Stomach (tissue), 9 donors: ENCODE results near the gene COL5A3. TPM values are rescaled to one million over a fixed set of nuclear protein-coding genes. Genes with fewer than 3 reads are reported as not detected.

ENCODE experiments used
- DNase-seq, 2 donors: peaks; one replicate each; pipeline versions ENCODE4 v3.0.0 to v3.0.0-alpha.2; 2013 to 2019
- H3K27ac ChIP-seq, 5 donors: fragments of 200-600 bp in 4 of 5; sonication (generic) in 4 of 5; one replicate each; pipeline ENCODE4 v1.5.1; 2013 to 2019; ENCODE audit warnings: mild to moderate bottlenecking in 1 of 5, moderate library complexity in 1 of 5
- H3K27me3 ChIP-seq, 3 donors: fragments of 200-600 bp; sonication (generic); one replicate each; pipeline ENCODE4 v1.5.1; 2017 to 2019; ENCODE audit warnings: mixed run types in 1 of 3
- H3K36me3 ChIP-seq, 4 donors: fragments of 200-600 bp; sonication (generic); 1 replicate in 3 of 4; 2 replicates in 1 of 4; pipeline ENCODE4 v1.5.1; 2016 to 2019
- H3K4me1 ChIP-seq, 4 donors: fragments of 200-600 bp; sonication (generic); one replicate each; pipeline ENCODE4 v1.5.1; 2016 to 2019
- H3K4me3 ChIP-seq, 4 donors: fragments of 200-600 bp; sonication (generic) in 3 of 4; one replicate each; pipeline ENCODE4 v1.5.1; 2016 to 2019; ENCODE audit warnings: mild to moderate bottlenecking in 1 of 4
- H3K9me3 ChIP-seq, 4 donors: fragments of 200-600 bp; sonication (generic); one replicate each; pipeline ENCODE4 v1.5.1; 2016 to 2019
- CTCF ChIP-seq, 7 experiments: fragments of 450-650 bp in 4 of 7; fragments of 200-600 bp in 3 of 7; sonication (generic) in 3 of 7; IDR thresholded peaks; one replicate each; pipeline ENCODE4 v1.5.1; 2016 to 2019; ENCODE audit warnings: antibody characterized with exemption in 7 of 7, control low read depth in 2 of 7, mild to moderate bottlenecking in 1 of 7
- EP300 ChIP-seq: sonication (generic); formaldehyde crosslinking; IDR thresholded peaks from one replicate; pipeline ENCODE4 v1.6.1; 2017; ENCODE audit warnings: antibody characterized with exemption
- POLR2A ChIP-seq, 4 donors: fragments of 450-650 bp; IDR thresholded peaks; one replicate each; pipeline ENCODE4 v1.6.1; 2016; ENCODE audit warnings: antibody characterized with exemption in 4 of 4, control low read depth in 2 of 4, mild to moderate bottlenecking in 1 of 4, moderate library complexity in 1 of 4
- POLR2AphosphoS5 ChIP-seq, 3 donors: sonication (generic); formaldehyde crosslinking; IDR thresholded peaks; one replicate each; pipeline ENCODE4 v1.6.1; 2016; ENCODE audit warnings: antibody characterized with exemption in 3 of 3
- WGBS, 5 donors: extraction: QIAGEN DNeasy Blood & Tissue Kit in 3 of 5; methylation state at CpG; one replicate each; pipeline versions ENCODE4 v1.1.5 to v1.1.7; 2013 to 2018; 5-methylcytosine and 5-hydroxymethylcytosine counted together
- intact Hi-C: fragments of 100-400 bp; cut with DNase I; formaldehyde crosslinking; loops from one replicate; pipeline ENCODE4 v1.15.1; 2023; ENCODE audit warnings: low total_unique reads
- polyA plus RNA-seq, 3 donors: library from polyadenylated mRNA; stranded (reverse); fragments of 200-250 nt; gene quantifications; one replicate each; pipeline ENCODE4 v1.2.3, GENCODE V29; 2013
- total RNA-seq, 5 donors: library from RNA; depleted of rRNA; stranded (reverse); fragments of >200 nt; gene quantifications; one replicate each; pipeline versions ENCODE4 v1.1.0 to v1.2.3, GENCODE V29; 2014 to 2016
- donor health status: healthy with polysubstance abuse.
- donor health status: Bipolar disorder and iron deficiency.
- donor health status: healthy.

COL5A3 gene
- total and polyA plus RNA-seq, 8 donors, result 0.58 to 25.5 (median 5.5) TPM

- TF ChIP-seq EP300, result no peak
- TF ChIP-seq POLR2A (IDR thresholded peaks at IDR 0.05), result no peak
- TF ChIP-seq CTCF (IDR thresholded peaks at IDR 0.05), result no peak
- TF ChIP-seq POLR2AphosphoS5 (IDR thresholded peaks at IDR 0.05), result no peak
- Histone ChIP-seq H3K27ac (no peak overlapping the region), H3K4me3 (no peak overlapping the region), H3K9me3 (no peaks in the 10 kb centered on the region), H3K36me3 (peaks cover 0 to 26% (median under 1%) of the 10 kb centered on the region in 4 donors), H3K4me1 (peaks cover 0 to 5% (median 0%) of the 10 kb centered on the region in 4 donors), H3K27me3 (peaks cover 0 to 72% (median 19%) of the 10 kb centered on the region in 3 donors)
- intact Hi-C loops, result no loop called here
- WGBS, 5 donors, result 40 to 65% (median 55%) methylated on average over 2 to 4 of the region's 4 CpGs
- no peak for DNase-seq
Observed at GRCh38 chr19:9967326-9967725, 43.0 kb downstream of the COL5A3 start.

- H3K4me3 ChIP-seq, result no peak overlapping the region
- no peak overlapping the region for H3K27ac ChIP-seq
- peaks cover 0 to 26% (median 0%) of the 10 kb centered on the region in 4 donors for H3K36me3 ChIP-seq
- peaks cover 0 to 5% (median 0%) of the 10 kb centered on the region in 4 donors for H3K4me1 ChIP-seq
- TF ChIP-seq EP300, result no peak
- no peak for TF ChIP-seq POLR2AphosphoS5 (IDR thresholded peaks at IDR 0.05)
- no peak for TF ChIP-seq POLR2A (IDR thresholded peaks at IDR 0.05)
- TF ChIP-seq CTCF (IDR thresholded peaks at IDR 0.05), result no peak
- H3K9me3 ChIP-seq, result no peaks in the 10 kb centered on the region
- DNase-seq, result no peak
- intact Hi-C loops, result no loop called here
- peaks cover 0 to 74% (median 19%) of the 10 kb centered on the region in 3 donors for H3K27me3 ChIP-seq
- 6 to 16% (median 11%) methylated on average over 16 to 29 of the region's 29 CpGs for WGBS, 5 donors
Observed at GRCh38 chr19:9966448-9966847, 43.9 kb downstream of the COL5A3 start.

GRCh38 chr19:9966024-9966423, 44.3 kb downstream of the COL5A3 start:
- peaks cover 0 to 5% (median 0%) of the 10 kb centered on the region in 4 donors for H3K4me1 ChIP-seq
- no peak overlapping the region for H3K4me3 ChIP-seq
- TF ChIP-seq POLR2AphosphoS5 (IDR thresholded peaks at IDR 0.05) (no peak), POLR2A (IDR thresholded peaks at IDR 0.05) (no peak), CTCF (IDR thresholded peaks at IDR 0.05) (no peak), EP300 (no peak)
- no peaks in the 10 kb centered on the region for H3K9me3 ChIP-seq
- H3K27ac ChIP-seq, result no peak overlapping the region
- peaks cover 0 to 77% (median 19%) of the 10 kb centered on the region in 3 donors for H3K27me3 ChIP-seq
- WGBS, 5 donors, result 31 to 45% (median 36%) methylated on average over 12 to 14 of the region's 14 CpGs
- peaks cover 0 to 28% (median 0%) of the 10 kb centered on the region in 4 donors for H3K36me3 ChIP-seq
- DNase-seq, result no peak
- intact Hi-C loops, result no loop called here

GRCh38 chr19:9962623-9963290, 47.5 kb downstream of the COL5A3 start:
- Histone ChIP-seq H3K9me3 (no peaks in the 10 kb centered on the region), H3K27me3 (peaks cover 0 to 81% (median 15%) of the 10 kb centered on the region in 3 donors), H3K36me3 (peaks cover 0 to 19% (median 3%) of the 10 kb centered on the region in 4 donors), H3K27ac (no peak overlapping the region), H3K4me3 (no peak overlapping the region), H3K4me1 (peaks cover 0 to 5% (median 0%) of the 10 kb centered on the region in 4 donors)
- intact Hi-C loops, result no loop called here
- no peak for DNase-seq
- TF ChIP-seq CTCF (IDR thresholded peaks at IDR 0.05) (no peak), POLR2A (IDR thresholded peaks at IDR 0.05) (no peak), EP300 (no peak), POLR2AphosphoS5 (IDR thresholded peaks at IDR 0.05) (no peak)
- 31 to 43% (median 41%) methylated on average over 7 of the region's 7 CpGs for WGBS, 5 donors
